Superior temporal gyrus (tissue), 1 donor: ENCODE data around the gene SYT1.

ENCODE experiments used
- DNase-seq: peaks from one replicate; pipeline ENCODE4 v3.0.0-alpha.2; 2016; ENCODE audit errors: extremely low spot score

The SYT1 gene

GRCh38 chr12:79347866-79348265, 483.3 kb downstream of the SYT1 start:
- DNase-seq, result no peak

GRCh38 chr12:79351251-79351650, 486.7 kb downstream of the SYT1 start:
- DNase-seq, result no peak

- DNase-seq, result no peak
These were observed 491.6 kb downstream of the SYT1 start for GRCh38 chr12:79356216-79356615.

GRCh38 chr12:79357048-79357447, 492.5 kb downstream of the SYT1 start:
- DNase-seq, result no peak

- DNase-seq, result no peak
These were observed 494.2 kb downstream of the SYT1 start for GRCh38 chr12:79358716-79359300.

GRCh38 chr12:79360286-79360685, 495.7 kb downstream of the SYT1 start:
- DNase-seq, result no peak

GRCh38 chr12:79360936-79361335, 496.4 kb downstream of the SYT1 start:
- DNase-seq, result no peak

GRCh38 chr12:79364197-79364596, 499.6 kb downstream of the SYT1 start:
- no peak for DNase-seq

- DNase-seq, result no peak
These were observed 501.8 kb downstream of the SYT1 start for GRCh38 chr12:79366374-79366773.

- DNase-seq, result no peak
These were observed 502.5 kb downstream of the SYT1 start for GRCh38 chr12:79367032-79367589.

- DNase-seq, result no peak
These were observed 505.4 kb downstream of the SYT1 start for GRCh38 chr12:79370021-79370420.

- no peak for DNase-seq
These were observed 506.7 kb downstream of the SYT1 start for GRCh38 chr12:79371226-79371625.

- DNase-seq, result no peak
These were observed 509.4 kb downstream of the SYT1 start for GRCh38 chr12:79373896-79374499.

- no peak for DNase-seq
These were observed 510.0 kb downstream of the SYT1 start for GRCh38 chr12:79374545-79374944.

GRCh38 chr12:79375050-79375449, 510.5 kb downstream of the SYT1 start:
- DNase-seq, result no peak

GRCh38 chr12:79378496-79378895, 513.9 kb downstream of the SYT1 start:
- DNase-seq, result no peak

GRCh38 chr12:79380402-79380801, 515.8 kb downstream of the SYT1 start:
- DNase-seq, result no peak

- no peak for DNase-seq
These were observed 517.0 kb downstream of the SYT1 start for GRCh38 chr12:79381248-79382208.

- DNase-seq, result no peak
These were observed 520.0 kb downstream of the SYT1 start for GRCh38 chr12:79384551-79384950.

GRCh38 chr12:79388011-79388410, 523.4 kb downstream of the SYT1 start:
- DNase-seq, result no peak

- no peak for DNase-seq
These were observed 529.3 kb downstream of the SYT1 start for GRCh38 chr12:79393842-79394241.

- DNase-seq, result no peak
These were observed 533.0 kb downstream of the SYT1 start for GRCh38 chr12:79397609-79398008.
